OCI-LY7 (cell line): Measurements from ENCODE around the gene SLC2A13. TPM values are rescaled to one million over a fixed set of nuclear protein-coding genes. Genes with fewer than 3 reads are reported as not detected.
A peak's percentile ranks its signal among the peaks of the same experiment; 100 is the strongest.

Experiments used
- BruUV-seq: library from RNA; stranded (reverse); fragments of 400-500 nt; replicated peaks from 2 replicates; lab custom pipeline; 2021; lab: Mats Ljungman, UMichigan
- CTCF ChIA-PET: fragments of 300-600 bp; sonication (Branson Sonifier 250); formaldehyde crosslinking; loops from one replicate; lab custom pipeline; 2022; ENCODE audit warnings: antibody characterized with exemption; ENCODE audit not compliant: unreplicated experiment; lab: Charles Lee
- POLR2A ChIA-PET: fragments of 300-600 bp; sonication (Branson Sonifier 250); formaldehyde crosslinking; loops from one replicate; lab custom pipeline; 2022; ENCODE audit warnings: antibody characterized with exemption; lab: Charles Lee
- DNase-seq: peaks from one replicate; pipeline ENCODE4 v3.0.0-alpha.2; 2015; ENCODE audit warnings: low spot score
- H2AFZ ChIP-seq: fragments of 200-600 bp; sonication (generic), shearing (Covaris generic); 2 replicates; pipeline ENCODE4 v1.6.1; 2014; ENCODE audit warnings: mild to moderate bottlenecking, antibody characterized with exemption, low read length, moderate library complexity
- H3K27ac ChIP-seq: fragments of 200-600 bp; sonication (generic); 2 replicates; pipeline ENCODE4 v1.5.1; 2014; ENCODE audit warnings: mixed run types, low read depth, mild to moderate bottlenecking, moderate library complexity, low read length, inconsistent platforms; ENCODE audit not compliant: poor library complexity, severe bottlenecking
- H3K36me3 ChIP-seq: fragments of 200-600 bp; sonication (generic); 2 replicates; pipeline ENCODE4 v1.6.1; 2014; ENCODE audit warnings: mild to moderate bottlenecking, antibody characterized with exemption, low read length, moderate library complexity, mixed read lengths; ENCODE audit not compliant: insufficient read depth
- H3K4me1 ChIP-seq: fragments of 200-600 bp; sonication (generic); 2 replicates; pipeline ENCODE4 v1.5.1; 2014; ENCODE audit warnings: mild to moderate bottlenecking, low read length; ENCODE audit not compliant: insufficient read depth, poor library complexity, severe bottlenecking
- H3K4me2 ChIP-seq: fragments of 200-600 bp; sonication (generic); 2 replicates; pipeline ENCODE4 v1.6.1; 2014; ENCODE audit warnings: mild to moderate bottlenecking, low read length
- H3K4me3 ChIP-seq: fragments of 200-600 bp; sonication (generic); 2 replicates; pipeline ENCODE4 v1.5.1; 2014; ENCODE audit warnings: mild to moderate bottlenecking, low read depth, low read length; ENCODE audit not compliant: poor library complexity, severe bottlenecking
- H3K79me2 ChIP-seq: fragments of 200-600 bp; sonication (generic); 2 replicates; pipeline ENCODE4 v1.6.1; 2016; ENCODE audit warnings: low read depth, mild to moderate bottlenecking, low read length, moderate library complexity, mixed read lengths; ENCODE audit not compliant: insufficient read depth
- H3K9me2 ChIP-seq: fragments of 200-600 bp; sonication (generic); 2 replicates; pipeline ENCODE4 v1.6.1; 2016; ENCODE audit warnings: mild to moderate bottlenecking, low read length, mixed read lengths; ENCODE audit not compliant: insufficient read depth
- H3K9me3 ChIP-seq: fragments of 200-600 bp; sonication (generic); 2 replicates; pipeline ENCODE4 v1.6.1; 2014; ENCODE audit warnings: mild to moderate bottlenecking, mixed run types, low read length, mixed read lengths
- H4K20me1 ChIP-seq: fragments of 200-600 bp; sonication (generic); 2 replicates; pipeline ENCODE4 v1.6.1; 2014; ENCODE audit warnings: mild to moderate bottlenecking, antibody characterized with exemption, low read length, moderate library complexity, mixed read lengths; ENCODE audit not compliant: insufficient read depth
- CTCF ChIP-seq: fragments of 200-600 bp; sonication (generic); conservative IDR thresholded peaks from 2 replicates; pipeline ENCODE4 v1.5.1; 2014; ENCODE audit warnings: mild to moderate bottlenecking, antibody characterized with exemption, low read length, moderate library complexity, mixed read lengths
- EZH2phosphoT487 ChIP-seq: fragments of 200-600 bp; sonication (generic); IDR thresholded peaks from 2 replicates; pipeline ENCODE4 v1.6.1; 2018; ENCODE audit warnings: low read depth, borderline replicate concordance, mild to moderate bottlenecking, mixed run types, antibody characterized with exemption, low read length, moderate library complexity, mixed read lengths
- intact Hi-C: fragments of 100-400 bp; cut with micrococcal nuclease; formaldehyde crosslinking; loops from one replicate; pipeline ENCODE4 v1.10.0; 2022; ENCODE audit not compliant: unreplicated experiment
- total RNA-seq, 2 experiments: library from RNA; depleted of rRNA in 1 of 2; stranded (reverse); fragments of >200 nt in 1 of 2; shearing (Covaris generic) in 1 of 2; gene quantifications; 2 replicates each; pipeline ENCODE4 v1.2.3, GENCODE V29; 2014 to 2022

The SLC2A13 gene
- total RNA-seq, 2 experiments from 2014 or later, result 12.4 to 16.5 TPM

DNA sequence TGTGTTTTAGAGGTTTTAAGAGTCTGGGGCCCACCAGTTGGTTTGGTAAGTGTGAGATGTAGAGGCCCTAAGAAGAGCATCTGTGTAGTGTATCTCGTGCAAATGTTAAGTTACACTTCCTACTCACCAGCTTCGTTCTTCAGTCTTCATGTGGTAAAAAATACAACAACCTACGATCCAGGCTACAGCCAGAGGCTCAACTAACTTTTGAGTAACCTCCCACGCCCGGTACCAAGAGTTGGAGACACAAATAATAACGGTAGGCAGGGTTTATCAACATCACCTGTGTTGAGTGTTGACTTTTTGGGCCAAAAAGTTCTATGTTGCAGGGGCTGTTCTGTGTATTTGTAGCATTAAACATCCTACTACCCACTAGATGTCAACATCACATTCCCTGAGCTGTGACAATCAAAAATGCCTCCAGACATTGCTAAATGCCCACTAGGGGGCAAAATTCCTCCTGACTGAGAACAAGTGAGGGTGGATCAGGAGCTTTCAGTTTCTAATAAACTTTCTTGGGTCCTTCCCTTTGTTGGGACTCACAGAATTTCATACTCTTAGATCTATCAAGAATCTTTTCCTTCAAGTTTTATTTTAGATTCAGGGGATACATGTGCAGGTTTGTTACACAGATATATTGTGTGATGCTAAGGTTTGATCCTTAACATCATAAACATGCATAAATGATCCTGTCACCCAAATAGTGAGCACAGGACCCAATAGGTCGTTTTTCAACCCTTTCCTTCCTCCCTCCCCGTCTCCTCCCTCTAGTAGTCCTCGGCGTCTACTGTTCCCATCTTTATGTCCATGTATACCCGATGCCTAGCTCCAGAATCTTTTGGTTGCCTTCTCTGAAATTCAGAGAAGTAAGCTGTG, 94.7 kb downstream of the SLC2A13 start:
- ChIA-PET POLR2A (interaction anchor here (0.6 to 4.1 kb wide), 6 partner anchors 13 to 356 kb away, joined by 3 to 24 read pairs (median 3); partner anchors contain the start of gene SLC2A13), CTCF (interaction anchor here (0.6 to 1.8 kb wide), 4 partner anchors 12 to 95 kb away, joined by 3 to 7 read pairs (median 3); partner anchors contain the start of gene SLC2A13)
- Histone ChIP-seq H3K9me3 (no peaks in the 10 kb centered on the region), H3K4me3 (peak overlapping the region; percentile 41), H3K79me2 (no peaks in the 10 kb centered on the region), H2AFZ (peak overlapping the region; percentile 76), H4K20me1 (no peaks in the 10 kb centered on the region), H3K4me1 (peaks cover 6% of the 10 kb centered on the region), H3K9me2 (0 out of 2 replicates have a peak, but pooled peaks cover under 1% of the 10 kb centered on the region), H3K36me3 (no peaks in the 10 kb centered on the region), H3K27ac (no peak overlapping the region), H3K4me2 (peak overlapping the region; percentile 68)
- no peak for TF ChIP-seq EZH2phosphoT487
- peak; percentile 98 for TF ChIP-seq CTCF
- intact Hi-C loops, result loop anchor here (1.0 kb wide), 2 partner anchors 96 to 302 kb away; no protein-coding TSS in a partner anchor
- no TSS peak for BruUV-seq
- DNase-seq, result peak; percentile 86

- Histone ChIP-seq H3K9me2 (0 out of 2 replicates have a peak, but pooled peaks cover 4% of the 10 kb centered on the region), H3K27ac (no peak overlapping the region), H3K9me3 (peaks cover 6% of the 10 kb centered on the region; the same call in 1 of the 2 replicates), H3K79me2 (no peaks in the 10 kb centered on the region), H3K36me3 (no peaks in the 10 kb centered on the region), H2AFZ (no peak overlapping the region), H4K20me1 (no peaks in the 10 kb centered on the region), H3K4me1 (no peaks in the 10 kb centered on the region), H3K4me3 (no peak overlapping the region), H3K4me2 (no peak overlapping the region)
- DNase-seq, result no peak
- POLR2A ChIA-PET, result no interaction called here
- intact Hi-C loops, result no loop called here
- CTCF ChIA-PET, result no interaction called here
- TF ChIP-seq EZH2phosphoT487 (no peak), CTCF (no peak)
- no TSS peak for BruUV-seq
Measured at GRCh38 chr12:40002178-40003169, 103.4 kb downstream of the SLC2A13 start.
